CD8-positive, alpha-beta memory T cell (primary cell): ENCODE data around the gene CACNA1C. TPM values are rescaled to one million over a fixed set of nuclear protein-coding genes. Genes with fewer than 3 reads are reported as not detected.

Source experiments
- CTCF ChIA-PET: fragments of 350-600 bp; sonication (Branson Sonifier 250); formaldehyde crosslinking; loops from one replicate; lab custom pipeline; 2021; ENCODE audit warnings: antibody characterized with exemption; lab: Charles Lee
- POLR2A ChIA-PET: fragments of 350-600 bp; sonication (Branson Sonifier 250); formaldehyde crosslinking; loops from one replicate; lab custom pipeline; 2021; ENCODE audit warnings: antibody characterized with exemption; lab: Charles Lee
- DNase-seq, 5 donors: peaks; one replicate each; pipeline versions ENCODE4 v3.0.0 to v3.0.0-alpha.2; 2020 to 2022; ENCODE audit warnings: mixed read lengths in 1 of 5
- H3K27ac ChIP-seq: one replicate; pipeline ENCODE4 v1.7.0; 2013; ENCODE audit warnings: low read depth, mild to moderate bottlenecking, low read length, moderate library complexity
- H3K27me3 ChIP-seq: 2 replicates; pipeline ENCODE4 v1.7.0; 2013; ENCODE audit warnings: low read length, mild to moderate bottlenecking; ENCODE audit not compliant: insufficient read depth, poor library complexity, severe bottlenecking
- H3K36me3 ChIP-seq: 2 replicates; pipeline ENCODE4 v1.7.0; 2013; ENCODE audit warnings: mild to moderate bottlenecking, low read length, moderate library complexity; ENCODE audit not compliant: insufficient read depth
- H3K4me1 ChIP-seq: 2 replicates; pipeline ENCODE4 v1.7.0; 2013; ENCODE audit warnings: mild to moderate bottlenecking, low read length, moderate library complexity; ENCODE audit not compliant: insufficient read depth
- H3K4me3 ChIP-seq: 2 replicates; pipeline ENCODE4 v1.7.0; 2013; ENCODE audit warnings: mild to moderate bottlenecking, low read length
- H3K9me3 ChIP-seq: 2 replicates; pipeline ENCODE4 v1.7.0; 2013; ENCODE audit warnings: mild to moderate bottlenecking, low read length
- H3K27ac Mint-ChIP-seq, 8 donors: one replicate each; pipeline ENCODE4 v1.8.0; 2020 to 2021; ENCODE audit warnings: mixed read lengths in 8 of 8, mild to moderate bottlenecking in 6 of 8, inconsistent platforms in 3 of 8, moderate library complexity in 3 of 8
- H3K27me3 Mint-ChIP-seq, 2 donors: one replicate each; pipeline ENCODE4 v1.8.0; 2020 to 2021; ENCODE audit warnings: mixed read lengths in 2 of 2, mild to moderate bottlenecking in 1 of 2, moderate library complexity in 1 of 2
- H3K36me3 Mint-ChIP-seq, 3 donors: one replicate each; pipeline ENCODE4 v1.8.0; 2020 to 2021; ENCODE audit warnings: mixed read lengths in 3 of 3, inconsistent platforms in 1 of 3, mild to moderate bottlenecking in 1 of 3
- H3K4me1 Mint-ChIP-seq, 3 donors: one replicate each; pipeline ENCODE4 v1.8.0; 2020 to 2021; ENCODE audit warnings: mixed read lengths in 3 of 3, inconsistent platforms in 1 of 3, mild to moderate bottlenecking in 1 of 3
- H3K4me3 Mint-ChIP-seq, 7 donors: one replicate each; pipeline ENCODE4 v1.8.0; 2020 to 2021; ENCODE audit warnings: mixed read lengths in 7 of 7, mild to moderate bottlenecking in 6 of 7, moderate library complexity in 4 of 7, inconsistent platforms in 2 of 7
- H3K9me3 Mint-ChIP-seq, 5 donors: one replicate each; pipeline ENCODE4 v1.8.0; 2020 to 2022; ENCODE audit warnings: mixed read lengths in 5 of 5, mild to moderate bottlenecking in 3 of 5, moderate library complexity in 2 of 5, inconsistent platforms in 1 of 5
- polyA plus RNA-seq: library from polyadenylated mRNA; unstranded; fragments of 300-500 nt; fragmentation: Illumina TruSeq; gene quantifications from one replicate; pipeline ENCODE4 v1.2.3, GENCODE V29; 2021
- total RNA-seq, 2 experiments: library from RNA; stranded (reverse); gene quantifications; one replicate each; pipeline ENCODE4 v1.2.3, GENCODE V29; 2021

The CACNA1C gene
- total and polyA plus RNA-seq, 3 experiments from 2014 or later: 0.04 to 0.10 (median 0.04) TPM

DNA sequence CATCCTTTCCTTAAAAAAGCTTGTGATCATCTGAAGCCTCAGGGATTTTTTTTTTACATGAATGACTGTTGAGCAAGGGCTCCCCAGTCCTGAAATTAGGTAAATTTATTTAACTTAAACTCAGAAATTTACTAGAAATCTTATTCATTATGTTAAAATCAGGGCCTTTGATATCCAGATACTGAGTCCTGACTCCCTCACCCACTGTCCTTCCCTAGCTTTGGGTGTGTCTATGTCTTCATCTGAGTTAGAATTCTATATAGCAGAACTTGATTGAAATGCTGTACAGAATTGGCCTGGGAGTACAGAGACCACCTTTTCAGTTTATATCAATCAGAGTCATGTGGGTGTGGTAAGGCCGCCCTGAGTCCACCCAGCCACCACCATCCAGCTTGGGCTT, 260.0 kb downstream of the CACNA1C start:
- Mint-ChIP-seq H3K9me3 (peaks cover 0 to 2% (median 0%) of the 10 kb centered on the region in 5 donors), H3K4me1 (no peaks in the 10 kb centered on the region), H3K27me3 (peaks cover 0 to 9% of the 10 kb centered on the region in 2 donors), H3K4me3 (no peak overlapping the region), H3K27ac (peak overlapping the region in 1 of 8 donors; percentile 75), H3K36me3 (no peaks in the 10 kb centered on the region)
- DNase-seq: no peak
- H3K36me3 ChIP-seq: no peaks in the 10 kb centered on the region
- H3K4me3 ChIP-seq: no peak overlapping the region
- ChIA-PET CTCF (interaction anchor here (1.4 kb wide), 1 partner anchor 22 kb away, joined by 3 read pairs; no protein-coding TSS in a partner anchor), POLR2A (no interaction called here)
- no peaks in the 10 kb centered on the region for H3K27me3 ChIP-seq
- no peaks in the 10 kb centered on the region for H3K9me3 ChIP-seq
- H3K4me1 ChIP-seq: no peaks in the 10 kb centered on the region
- no peak overlapping the region for H3K27ac ChIP-seq

- no peaks in the 10 kb centered on the region for H3K4me1 Mint-ChIP-seq
- no peaks in the 10 kb centered on the region for H3K36me3 Mint-ChIP-seq
- Histone ChIP-seq H3K36me3 (no peaks in the 10 kb centered on the region), H3K4me1 (no peaks in the 10 kb centered on the region), H3K9me3 (no peaks in the 10 kb centered on the region), H3K27me3 (no peaks in the 10 kb centered on the region), H3K4me3 (no peak overlapping the region), H3K27ac (no peak overlapping the region)
- peaks cover 0 to 2% (median 0%) of the 10 kb centered on the region in 5 donors for H3K9me3 Mint-ChIP-seq
- no peak overlapping the region for H3K27ac Mint-ChIP-seq
- CTCF ChIA-PET: no interaction called here
- no peak for DNase-seq
- POLR2A ChIA-PET: no interaction called here
- peaks cover 2 to 10% of the 10 kb centered on the region in 2 donors for H3K27me3 Mint-ChIP-seq
- H3K4me3 Mint-ChIP-seq: no peak overlapping the region
These were observed 261.7 kb downstream of the CACNA1C start for GRCh38 chr12:2314492-2314891.

- Histone ChIP-seq H3K9me3 (no peaks in the 10 kb centered on the region), H3K27ac (no peak overlapping the region), H3K36me3 (no peaks in the 10 kb centered on the region), H3K4me1 (no peaks in the 10 kb centered on the region), H3K27me3 (peaks cover 6% of the 10 kb centered on the region), H3K4me3 (no peak overlapping the region)
- H3K4me1 Mint-ChIP-seq: no peaks in the 10 kb centered on the region
- POLR2A ChIA-PET: no interaction called here
- H3K27ac Mint-ChIP-seq: no peak overlapping the region
- no peaks in the 10 kb centered on the region for H3K36me3 Mint-ChIP-seq
- no peak for DNase-seq
- H3K27me3 Mint-ChIP-seq: peaks cover 7 to 24% of the 10 kb centered on the region in 2 donors
- CTCF ChIA-PET: no interaction called here
- no peak overlapping the region for H3K4me3 Mint-ChIP-seq
- H3K9me3 Mint-ChIP-seq: peaks cover 0 to 2% (median 0%) of the 10 kb centered on the region in 5 donors
These were observed 265.0 kb downstream of the CACNA1C start for GRCh38 chr12:2317772-2318171.

GRCh38 chr12:2318286-2318685, 265.5 kb downstream of the CACNA1C start:
- no peaks in the 10 kb centered on the region for H3K9me3 ChIP-seq
- Mint-ChIP-seq H3K4me1 (no peaks in the 10 kb centered on the region), H3K36me3 (no peaks in the 10 kb centered on the region), H3K9me3 (peaks cover 0 to 2% (median 0%) of the 10 kb centered on the region in 5 donors), H3K27ac (no peak overlapping the region), H3K4me3 (no peak overlapping the region), H3K27me3 (peaks cover 8 to 28% of the 10 kb centered on the region in 2 donors)
- H3K27ac ChIP-seq: no peak overlapping the region
- H3K36me3 ChIP-seq: no peaks in the 10 kb centered on the region
- H3K4me3 ChIP-seq: no peak overlapping the region
- no peak for DNase-seq
- CTCF ChIA-PET: no interaction called here
- POLR2A ChIA-PET: no interaction called here
- H3K4me1 ChIP-seq: no peaks in the 10 kb centered on the region
- peaks cover 6% of the 10 kb centered on the region for H3K27me3 ChIP-seq

GRCh38 chr12:2319136-2319535, 266.3 kb downstream of the CACNA1C start:
- CTCF ChIA-PET: no interaction called here
- DNase-seq: no peak
- Mint-ChIP-seq H3K4me3 (no peak overlapping the region), H3K36me3 (no peaks in the 10 kb centered on the region), H3K9me3 (peaks cover 0 to 2% (median 0%) of the 10 kb centered on the region in 5 donors), H3K27ac (no peak overlapping the region), H3K27me3 (peaks cover 8 to 28% of the 10 kb centered on the region in 2 donors), H3K4me1 (no peaks in the 10 kb centered on the region)
- no peaks in the 10 kb centered on the region for H3K36me3 ChIP-seq
- POLR2A ChIA-PET: no interaction called here
- H3K4me3 ChIP-seq: no peak overlapping the region
- H3K9me3 ChIP-seq: no peaks in the 10 kb centered on the region
- H3K27me3 ChIP-seq: peaks cover 6% of the 10 kb centered on the region
- no peak overlapping the region for H3K27ac ChIP-seq
- no peaks in the 10 kb centered on the region for H3K4me1 ChIP-seq

DNA sequence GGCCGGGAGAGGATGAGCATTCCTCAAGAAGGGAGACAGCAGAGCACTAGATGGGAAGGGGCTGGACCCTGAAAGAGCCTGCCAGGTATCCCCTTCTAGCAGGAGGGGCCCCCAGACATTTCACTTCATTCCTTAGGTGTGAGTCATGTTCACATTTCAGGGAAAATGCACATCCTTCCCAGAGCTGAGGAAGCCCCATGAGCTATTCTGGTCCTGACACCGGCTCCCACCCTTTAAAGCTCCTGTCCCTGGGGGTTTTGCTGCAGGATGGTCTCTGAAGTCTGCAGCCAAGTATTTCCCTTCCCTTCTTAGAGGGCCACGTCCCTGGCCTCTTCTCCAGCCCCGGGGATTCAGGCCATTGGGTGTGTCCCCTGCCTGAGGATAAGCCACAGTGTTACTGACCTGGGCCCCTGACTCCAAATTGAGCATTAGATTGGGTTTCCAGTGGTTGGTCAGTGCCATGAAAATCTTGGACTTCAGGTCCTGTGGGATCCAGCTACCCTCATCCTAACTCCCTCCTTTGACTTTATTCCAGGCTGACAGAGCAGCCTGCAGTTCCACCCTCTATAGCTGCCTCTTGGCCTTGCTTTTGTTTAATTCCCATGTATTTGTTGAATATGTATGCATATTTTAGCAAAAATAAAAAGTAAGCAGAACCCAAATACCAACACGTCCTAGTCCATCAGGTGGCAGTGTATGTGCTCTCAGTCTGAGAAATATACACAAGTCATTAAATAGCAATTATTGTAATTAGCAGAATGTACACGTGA, 267.1 kb downstream of the CACNA1C start:
- Histone ChIP-seq H3K9me3 (no peaks in the 10 kb centered on the region), H3K27me3 (peaks cover 6% of the 10 kb centered on the region), H3K36me3 (no peaks in the 10 kb centered on the region), H3K27ac (no peak overlapping the region), H3K4me1 (no peaks in the 10 kb centered on the region), H3K4me3 (no peak overlapping the region)
- H3K36me3 Mint-ChIP-seq: no peaks in the 10 kb centered on the region
- H3K27me3 Mint-ChIP-seq: peaks cover 10 to 24% of the 10 kb centered on the region in 2 donors
- no peak overlapping the region for H3K4me3 Mint-ChIP-seq
- no peaks in the 10 kb centered on the region for H3K9me3 Mint-ChIP-seq
- H3K27ac Mint-ChIP-seq: no peak overlapping the region
- H3K4me1 Mint-ChIP-seq: no peaks in the 10 kb centered on the region
- CTCF ChIA-PET: no interaction called here
- no peak for DNase-seq
- POLR2A ChIA-PET: no interaction called here

GRCh38 chr12:2320841-2321240, 268.1 kb downstream of the CACNA1C start:
- H3K27ac ChIP-seq: no peak overlapping the region
- H3K27me3 ChIP-seq: peaks cover 6% of the 10 kb centered on the region
- H3K4me1 Mint-ChIP-seq: no peaks in the 10 kb centered on the region
- peaks cover 10 to 32% of the 10 kb centered on the region in 2 donors for H3K27me3 Mint-ChIP-seq
- DNase-seq: no peak
- CTCF ChIA-PET: no interaction called here
- no peaks in the 10 kb centered on the region for H3K36me3 ChIP-seq
- H3K4me1 ChIP-seq: no peaks in the 10 kb centered on the region
- H3K9me3 ChIP-seq: no peaks in the 10 kb centered on the region
- no peaks in the 10 kb centered on the region for H3K9me3 Mint-ChIP-seq
- no peak overlapping the region for H3K4me3 Mint-ChIP-seq
- no peaks in the 10 kb centered on the region for H3K36me3 Mint-ChIP-seq
- POLR2A ChIA-PET: no interaction called here
- no peak overlapping the region for H3K27ac Mint-ChIP-seq
- no peak overlapping the region for H3K4me3 ChIP-seq

GRCh38 chr12:2322554-2323120, 269.9 kb downstream of the CACNA1C start:
- H3K36me3 ChIP-seq: no peaks in the 10 kb centered on the region
- Mint-ChIP-seq H3K4me3 (no peak overlapping the region), H3K4me1 (no peaks in the 10 kb centered on the region), H3K27me3 (peaks cover 18 to 44% of the 10 kb centered on the region in 2 donors), H3K9me3 (no peaks in the 10 kb centered on the region), H3K36me3 (no peaks in the 10 kb centered on the region), H3K27ac (no peak overlapping the region)
- ChIA-PET POLR2A (no interaction called here), CTCF (no interaction called here)
- no peak for DNase-seq
- peaks cover 6% of the 10 kb centered on the region for H3K27me3 ChIP-seq
- H3K4me1 ChIP-seq: no peaks in the 10 kb centered on the region
- H3K9me3 ChIP-seq: no peaks in the 10 kb centered on the region
- H3K4me3 ChIP-seq: no peak overlapping the region
- no peak overlapping the region for H3K27ac ChIP-seq
